MM.1S (cell line): ENCODE data around the gene DDX52.

Source experiments
- EZH2 ChIP-seq: fragments of 300-600 bp; sonication (generic); optimal IDR thresholded peaks from 2 replicates; pipeline ENCODE3; 2017; ENCODE audit warnings: low read depth, mild to moderate bottlenecking, antibody characterized with exemption, low read length, mixed read lengths
- EZH2phosphoT487 ChIP-seq: fragments of 300-600 bp; sonication (generic); IDR thresholded peaks from 2 replicates; pipeline ENCODE4 v1.6.1; 2018; ENCODE audit warnings: antibody characterized with exemption, low read length
- TF ChIP-seq, protein P1 (sequence below): fragments of 300-600 bp; sonication (generic); IDR thresholded peaks from 2 replicates; pipeline ENCODE4 v1.5.1; 2016; ENCODE audit warnings: antibody characterized with exemption, low read length, mixed read lengths

GRCh38 chr17:37647856-37648255 lies 4.6 kb upstream of the DDX52 start:
- TF ChIP-seq, protein P1, sequence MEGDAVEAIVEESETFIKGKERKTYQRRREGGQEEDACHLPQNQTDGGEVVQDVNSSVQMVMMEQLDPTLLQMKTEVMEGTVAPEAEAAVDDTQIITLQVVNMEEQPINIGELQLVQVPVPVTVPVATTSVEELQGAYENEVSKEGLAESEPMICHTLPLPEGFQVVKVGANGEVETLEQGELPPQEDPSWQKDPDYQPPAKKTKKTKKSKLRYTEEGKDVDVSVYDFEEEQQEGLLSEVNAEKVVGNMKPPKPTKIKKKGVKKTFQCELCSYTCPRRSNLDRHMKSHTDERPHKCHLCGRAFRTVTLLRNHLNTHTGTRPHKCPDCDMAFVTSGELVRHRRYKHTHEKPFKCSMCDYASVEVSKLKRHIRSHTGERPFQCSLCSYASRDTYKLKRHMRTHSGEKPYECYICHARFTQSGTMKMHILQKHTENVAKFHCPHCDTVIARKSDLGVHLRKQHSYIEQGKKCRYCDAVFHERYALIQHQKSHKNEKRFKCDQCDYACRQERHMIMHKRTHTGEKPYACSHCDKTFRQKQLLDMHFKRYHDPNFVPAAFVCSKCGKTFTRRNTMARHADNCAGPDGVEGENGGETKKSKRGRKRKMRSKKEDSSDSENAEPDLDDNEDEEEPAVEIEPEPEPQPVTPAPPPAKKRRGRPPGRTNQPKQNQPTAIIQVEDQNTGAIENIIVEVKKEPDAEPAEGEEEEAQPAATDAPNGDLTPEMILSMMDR = no peak
- TF ChIP-seq EZH2 (no peak), EZH2phosphoT487 (no peak)
